NCI-H446 (cell line): ENCODE results near the gene MARF1.
"Not testable (repeated sequence)": the region's sequence is repeated elsewhere in the genome, so short reads cannot be mapped to it uniquely, and the experiment has no call there.

Experiments used
- DNase-seq, 2 experiments: peaks; one replicate each; lab custom pipeline; 2025; lab: John Stamatoyannopoulos, UW

The MARF1 gene

GRCh38 chr16:15573274-15573895, 69.6 kb downstream of the MARF1 start:
- no peak for DNase-seq

- no peak for DNase-seq
These were observed 70.5 kb downstream of the MARF1 start for GRCh38 chr16:15572329-15573001.

- DNase-seq = no peak
These were observed 71.4 kb downstream of the MARF1 start for GRCh38 chr16:15571557-15571956.

GRCh38 chr16:15570666-15571065, 72.3 kb downstream of the MARF1 start:
- DNase-seq = not testable (repeated sequence)

GRCh38 chr16:15567823-15568222, 75.1 kb downstream of the MARF1 start:
- DNase-seq = no peak

GRCh38 chr16:15566095-15566494, 76.9 kb downstream of the MARF1 start:
- no peak for DNase-seq

- no peak for DNase-seq
These were observed 78.2 kb downstream of the MARF1 start for GRCh38 chr16:15564604-15565339.

- DNase-seq = no peak
These were observed 83.8 kb downstream of the MARF1 start for GRCh38 chr16:15559176-15559575.

- no peak for DNase-seq
These were observed 85.7 kb downstream of the MARF1 start for GRCh38 chr16:15557258-15557657.

GRCh38 chr16:15556130-15556529, 86.8 kb downstream of the MARF1 start:
- no peak for DNase-seq

GRCh38 chr16:15553313-15554088, 89.5 kb downstream of the MARF1 start:
- DNase-seq = no peak

GRCh38 chr16:15552507-15552906, 90.4 kb downstream of the MARF1 start:
- DNase-seq = no peak

GRCh38 chr16:15548482-15548891, 94.5 kb downstream of the MARF1 start:
- DNase-seq = no peak

GRCh38 chr16:15547768-15548096, 95.2 kb downstream of the MARF1 start:
- DNase-seq = no peak

- not testable (repeated sequence) for DNase-seq
These were observed 95.7 kb downstream of the MARF1 start for GRCh38 chr16:15547072-15547767.

GRCh38 chr16:15545544-15545943, 97.4 kb downstream of the MARF1 start:
- DNase-seq = no peak

GRCh38 chr16:15544405-15544804, 98.5 kb downstream of the MARF1 start:
- peak in 1 of 2 experiments; percentile 45 for DNase-seq
